Stimulated activated naive CD8-positive, alpha-beta T cell treated with anti-CD3 and anti-CD28 coated beads, Interleukin-15, Interleukin-2, amounts not matched to agents 100 ng/mL and 50 ng/mL, for 24 hours (primary cell): ENCODE data around the gene HYAL3.
"Not testable (repeated sequence)": the region's sequence is repeated elsewhere in the genome, so short reads cannot be mapped to it uniquely, and the experiment has no call there.

Experiments
- H3K27ac Mint-ChIP-seq: one replicate; pipeline ENCODE4 v1.8.0; 2021; ENCODE audit warnings: mild to moderate bottlenecking, mixed read lengths
- H3K27me3 Mint-ChIP-seq: one replicate; pipeline ENCODE4 v1.8.0; 2021; ENCODE audit warnings: mixed read lengths
- H3K36me3 Mint-ChIP-seq: one replicate; pipeline ENCODE4 v1.8.0; 2021; ENCODE audit warnings: low read depth, mixed read lengths
- H3K4me1 Mint-ChIP-seq: one replicate; pipeline ENCODE4 v1.8.0; 2021; ENCODE audit warnings: low read depth, mixed read lengths
- H3K4me3 Mint-ChIP-seq: one replicate; pipeline ENCODE4 v1.8.0; 2021; ENCODE audit warnings: mild to moderate bottlenecking, mixed read lengths
- H3K9me3 Mint-ChIP-seq: one replicate; pipeline ENCODE4 v1.8.0; 2021; ENCODE audit warnings: mixed read lengths

HYAL3 gene

GRCh38 chr3:50275996-50276761 lies 23.0 kb downstream of the HYAL3 start:
- H3K4me3 Mint-ChIP-seq = no peak overlapping the region
- peaks cover 28% of the 10 kb centered on the region for H3K4me1 Mint-ChIP-seq
- no peaks in the 10 kb centered on the region for H3K9me3 Mint-ChIP-seq
- no peaks in the 10 kb centered on the region for H3K36me3 Mint-ChIP-seq
- H3K27me3 Mint-ChIP-seq = peaks cover 36% of the 10 kb centered on the region
- no peak overlapping the region for H3K27ac Mint-ChIP-seq

GRCh38 chr3:50275141-50275995 lies 23.8 kb downstream of the HYAL3 start:
- peaks cover 36% of the 10 kb centered on the region for H3K27me3 Mint-ChIP-seq
- no peak overlapping the region for H3K27ac Mint-ChIP-seq
- no peak overlapping the region for H3K4me3 Mint-ChIP-seq
- no peaks in the 10 kb centered on the region for H3K9me3 Mint-ChIP-seq
- H3K4me1 Mint-ChIP-seq = peaks cover 28% of the 10 kb centered on the region
- no peaks in the 10 kb centered on the region for H3K36me3 Mint-ChIP-seq

- H3K4me1 Mint-ChIP-seq = peaks cover 28% of the 10 kb centered on the region
- no peaks in the 10 kb centered on the region for H3K36me3 Mint-ChIP-seq
- peak overlapping the region; percentile 54 for H3K4me3 Mint-ChIP-seq
- no peaks in the 10 kb centered on the region for H3K9me3 Mint-ChIP-seq
- H3K27ac Mint-ChIP-seq = no peak overlapping the region
- H3K27me3 Mint-ChIP-seq = peaks cover 36% of the 10 kb centered on the region
These were observed 24.7 kb downstream of the HYAL3 start for GRCh38 chr3:50274371-50275104.

GRCh38 chr3:50273689-50274065 lies 25.5 kb downstream of the HYAL3 start:
- H3K27ac Mint-ChIP-seq = no peak overlapping the region
- H3K9me3 Mint-ChIP-seq = no peaks in the 10 kb centered on the region
- H3K36me3 Mint-ChIP-seq = no peaks in the 10 kb centered on the region
- no peak overlapping the region for H3K4me3 Mint-ChIP-seq
- H3K4me1 Mint-ChIP-seq = peaks cover 28% of the 10 kb centered on the region
- peaks cover 37% of the 10 kb centered on the region for H3K27me3 Mint-ChIP-seq

- Mint-ChIP-seq H3K9me3 (no peaks in the 10 kb centered on the region), H3K36me3 (no peaks in the 10 kb centered on the region), H3K4me1 (peaks cover 28% of the 10 kb centered on the region), H3K4me3 (peak overlapping the region; percentile 78), H3K27ac (no peak overlapping the region), H3K27me3 (peaks cover 43% of the 10 kb centered on the region)
These were observed 26.1 kb downstream of the HYAL3 start for GRCh38 chr3:50272911-50273688.

- not testable (repeated sequence) for H3K36me3 Mint-ChIP-seq, H3K27ac Mint-ChIP-seq, H3K4me3 Mint-ChIP-seq, H3K9me3 Mint-ChIP-seq
- Mint-ChIP-seq H3K4me1 (peaks cover 28% of the 10 kb centered on the region), H3K27me3 (peaks cover 43% of the 10 kb centered on the region)
These were observed 26.7 kb downstream of the HYAL3 start for GRCh38 chr3:50272538-50272910.

- Mint-ChIP-seq H3K36me3 (no peaks in the 10 kb centered on the region), H3K27ac (no peak overlapping the region), H3K4me3 (no peak overlapping the region), H3K4me1 (peaks cover 28% of the 10 kb centered on the region), H3K27me3 (peaks cover 42% of the 10 kb centered on the region), H3K9me3 (no peaks in the 10 kb centered on the region)
These were observed 27.8 kb downstream of the HYAL3 start for GRCh38 chr3:50271314-50271936.

GRCh38 chr3:50270422-50271224 lies 28.6 kb downstream of the HYAL3 start:
- peaks cover 39% of the 10 kb centered on the region for H3K27me3 Mint-ChIP-seq
- no peak overlapping the region for H3K27ac Mint-ChIP-seq
- H3K4me3 Mint-ChIP-seq = no peak overlapping the region
- H3K36me3 Mint-ChIP-seq = no peaks in the 10 kb centered on the region
- H3K4me1 Mint-ChIP-seq = peaks cover 23% of the 10 kb centered on the region
- no peaks in the 10 kb centered on the region for H3K9me3 Mint-ChIP-seq

GRCh38 chr3:50269977-50270413 lies 29.2 kb downstream of the HYAL3 start:
- Mint-ChIP-seq H3K9me3 (no peaks in the 10 kb centered on the region), H3K36me3 (no peaks in the 10 kb centered on the region), H3K4me3 (no peak overlapping the region), H3K27ac (no peak overlapping the region), H3K27me3 (peaks cover 34% of the 10 kb centered on the region), H3K4me1 (peaks cover 17% of the 10 kb centered on the region)

- Mint-ChIP-seq H3K27me3 (peaks cover 29% of the 10 kb centered on the region), H3K4me1 (peaks cover 12% of the 10 kb centered on the region)
These were observed 29.7 kb downstream of the HYAL3 start for GRCh38 chr3:50269460-50269859.

GRCh38 chr3:50268703-50269451 lies 30.3 kb downstream of the HYAL3 start, which contains the start of gene SEMA3B:
Gene SEMA3B, plus strand, starts transcription at chr3:50269147. Its CDS starts 94 bp downstream, at chr3:50269241.
- Mint-ChIP-seq H3K4me1 (peaks cover 7% of the 10 kb centered on the region), H3K27me3 (peaks cover 23% of the 10 kb centered on the region), H3K4me3 (no peak within 1 kb of the TSS), H3K9me3 (no peaks in the 10 kb centered on the region), H3K36me3 (no peaks in the 10 kb centered on the region), H3K27ac (no peak within 1 kb of the TSS)

More at GRCh38 chr3:50269460-50269859, 29.7 kb downstream of the HYAL3 start:
- Mint-ChIP-seq H3K9me3 (no peaks in the 10 kb centered on the region), H3K4me3 (no peak overlapping the region), H3K36me3 (no peaks in the 10 kb centered on the region), H3K27ac (no peak overlapping the region)

- peaks cover 5% of the 10 kb centered on the region for H3K4me1 Mint-ChIP-seq
These were observed 30.9 kb downstream of the HYAL3 start for GRCh38 chr3:50268276-50268675.

More at GRCh38 chr3:50268276-50268675, 30.9 kb downstream of the HYAL3 start:
- Mint-ChIP-seq H3K27ac (no peak overlapping the region), H3K4me3 (no peak overlapping the region), H3K36me3 (no peaks in the 10 kb centered on the region), H3K27me3 (peaks cover 21% of the 10 kb centered on the region), H3K9me3 (no peaks in the 10 kb centered on the region)
